ENCODE measurements around the gene ANKRD13A.
A peak's percentile ranks its signal among the peaks of the same experiment; 100 is the strongest.

Gene ANKRD13A

GRCh38 chr12:110028323-110028722 is 29.1 kb downstream of the ANKRD13A start:
- Histone ChIP-seq H3K9ac (ENCODE audit: low read length in 2 of 2) (no peak overlapping the region), H3K4me1 (ENCODE audit: control insufficient read depth, insufficient read depth, low read length) (peaks cover 5% of the 10 kb centered on the region), H3K4me3 (ENCODE audit: low read length in 2 of 2) (no peak overlapping the region), H3K27me3 (ENCODE audit: control insufficient read depth in 1 of 2, insufficient read depth in 2 of 2, low read length in 2 of 2) (no peaks in the 10 kb centered on the region), H3K36me3 (ENCODE audit: control insufficient read depth in 2 of 2, insufficient read depth in 2 of 2, low read length in 2 of 2) (peaks cover 20 to 30% of the 10 kb centered on the region in 2 donors), H3K9me3 (ENCODE audit: control insufficient read depth in 2 of 2, low read length in 2 of 2) (no peaks in the 10 kb centered on the region), H3K27ac (ENCODE audit: low read length) (no peak overlapping the region)

- Histone ChIP-seq H3K4me3 (ENCODE audit: low read length in 2 of 2) (no peak overlapping the region), H3K9ac (ENCODE audit: low read length in 2 of 2) (no peak overlapping the region), H3K27me3 (ENCODE audit: control insufficient read depth in 1 of 2, insufficient read depth in 2 of 2, low read length in 2 of 2) (no peaks in the 10 kb centered on the region), H3K36me3 (ENCODE audit: control insufficient read depth in 2 of 2, insufficient read depth in 2 of 2, low read length in 2 of 2) (peaks cover 24 to 35% of the 10 kb centered on the region in 2 donors), H3K27ac (ENCODE audit: low read length) (no peak overlapping the region), H3K9me3 (ENCODE audit: control insufficient read depth in 2 of 2, low read length in 2 of 2) (no peaks in the 10 kb centered on the region), H3K4me1 (ENCODE audit: control insufficient read depth, insufficient read depth, low read length) (no peaks in the 10 kb centered on the region)
Measured at GRCh38 chr12:110029290-110029815, 30.1 kb downstream of the ANKRD13A start.

DNA sequence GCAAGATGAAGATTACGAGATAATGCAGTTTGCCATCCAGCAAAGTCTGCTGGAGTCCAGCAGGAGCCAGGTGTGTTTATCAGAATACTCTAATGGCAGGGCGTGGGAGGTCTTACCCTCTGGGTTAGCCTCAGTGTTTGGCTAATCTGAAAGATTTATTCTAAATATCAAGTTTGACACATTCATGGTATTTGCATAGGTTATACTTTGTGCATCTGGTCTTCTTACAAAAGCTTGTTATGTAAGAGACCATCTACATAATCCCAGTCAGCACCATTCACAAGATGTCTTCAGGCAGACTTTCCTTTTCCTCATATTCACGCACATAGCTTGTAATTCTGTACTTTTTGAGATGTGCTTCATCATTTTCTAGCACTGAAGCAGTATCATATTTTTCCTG is 34.7 kb downstream of the ANKRD13A start:
- H3K4me3 ChIP-seq (ENCODE audit: low read length in 2 of 2), result no peak overlapping the region
- no peaks in the 10 kb centered on the region for H3K9me3 ChIP-seq (ENCODE audit: control insufficient read depth in 2 of 2, low read length in 2 of 2)
- H3K4me1 ChIP-seq (ENCODE audit: control insufficient read depth, insufficient read depth, low read length), result peaks cover 4% of the 10 kb centered on the region
- no peaks in the 10 kb centered on the region for H3K27me3 ChIP-seq (ENCODE audit: control insufficient read depth in 1 of 2, insufficient read depth in 2 of 2, low read length in 2 of 2)
- H3K27ac ChIP-seq (ENCODE audit: low read length), result no peak overlapping the region
- no peak overlapping the region for H3K9ac ChIP-seq (ENCODE audit: low read length in 2 of 2)
- H3K36me3 ChIP-seq (ENCODE audit: control insufficient read depth in 2 of 2, insufficient read depth in 2 of 2, low read length in 2 of 2), result peaks cover 29 to 46% of the 10 kb centered on the region in 2 donors

DNA sequence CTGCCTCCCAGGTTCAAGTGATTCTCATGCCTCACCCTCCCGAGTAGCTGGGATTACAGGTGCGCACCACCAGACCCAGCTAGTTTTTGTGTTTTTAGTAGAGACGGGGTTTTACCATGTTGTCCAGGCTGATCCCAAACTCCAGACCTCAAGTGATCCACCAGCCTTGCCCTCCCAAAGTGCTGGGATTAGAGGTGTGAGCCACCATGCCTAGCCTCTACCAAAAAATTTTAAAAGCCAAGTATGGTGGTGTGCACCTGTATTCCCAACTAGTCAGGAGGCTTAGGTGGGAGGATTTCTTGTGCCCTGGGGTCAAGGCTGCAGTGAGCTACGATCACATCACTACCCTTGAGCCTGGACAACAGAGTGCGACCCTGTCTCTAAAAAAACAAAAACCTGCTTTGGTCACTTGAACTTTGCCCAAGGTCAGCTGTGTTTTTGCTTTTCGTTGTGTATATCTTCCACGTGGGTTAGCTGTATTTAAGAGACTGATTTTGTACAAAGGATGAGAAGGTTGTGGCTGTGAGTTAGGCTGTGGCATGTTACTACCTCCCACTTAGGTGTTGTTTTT is 36.4 kb downstream of the ANKRD13A start:
- Histone ChIP-seq H3K9me3 (ENCODE audit: control insufficient read depth in 2 of 2, low read length in 2 of 2) (no peaks in the 10 kb centered on the region), H3K36me3 (ENCODE audit: control insufficient read depth in 2 of 2, insufficient read depth in 2 of 2, low read length in 2 of 2) (peaks cover 24 to 34% of the 10 kb centered on the region in 2 donors), H3K27me3 (ENCODE audit: control insufficient read depth in 1 of 2, insufficient read depth in 2 of 2, low read length in 2 of 2) (no peaks in the 10 kb centered on the region), H3K9ac (ENCODE audit: low read length in 2 of 2) (no peak overlapping the region), H3K27ac (ENCODE audit: low read length) (no peak overlapping the region), H3K4me1 (ENCODE audit: control insufficient read depth, insufficient read depth, low read length) (peaks cover 6% of the 10 kb centered on the region), H3K4me3 (ENCODE audit: low read length in 2 of 2) (no peak overlapping the region)

DNA sequence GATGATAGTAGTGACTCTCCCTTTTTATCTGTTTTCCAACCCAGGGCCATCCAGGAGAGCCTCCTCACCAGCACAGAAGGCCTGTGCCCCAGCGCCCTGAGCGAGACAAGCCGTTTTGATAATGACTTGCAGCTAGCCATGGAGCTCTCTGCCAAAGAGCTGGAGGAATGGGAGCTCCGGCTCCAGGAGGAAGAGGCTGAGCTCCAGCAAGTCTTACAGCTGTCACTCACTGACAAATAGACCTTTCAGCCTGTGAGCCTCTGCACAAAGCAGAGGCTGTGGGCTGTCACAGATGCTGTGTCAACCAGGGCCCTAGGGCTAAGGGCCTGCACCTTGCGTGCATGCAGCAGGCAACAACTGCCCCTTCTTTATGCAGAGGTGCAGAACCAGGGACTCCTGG is 38.1 kb downstream of the ANKRD13A start:
- peaks cover 28 to 35% of the 10 kb centered on the region in 2 donors for H3K36me3 ChIP-seq (ENCODE audit: control insufficient read depth in 2 of 2, insufficient read depth in 2 of 2, low read length in 2 of 2)
- H3K4me3 ChIP-seq (ENCODE audit: low read length in 2 of 2), result no peak overlapping the region
- no peak overlapping the region for H3K9ac ChIP-seq (ENCODE audit: low read length in 2 of 2)
- H3K27ac ChIP-seq (ENCODE audit: low read length), result no peak overlapping the region
- peaks cover 11% of the 10 kb centered on the region for H3K4me1 ChIP-seq (ENCODE audit: control insufficient read depth, insufficient read depth, low read length)
- H3K27me3 ChIP-seq (ENCODE audit: control insufficient read depth in 1 of 2, insufficient read depth in 2 of 2, low read length in 2 of 2), result no peaks in the 10 kb centered on the region
- H3K9me3 ChIP-seq (ENCODE audit: control insufficient read depth in 2 of 2, low read length in 2 of 2), result no peaks in the 10 kb centered on the region

- no peaks in the 10 kb centered on the region for H3K9me3 ChIP-seq (ENCODE audit: control insufficient read depth in 2 of 2, low read length in 2 of 2)
- no peak overlapping the region for H3K4me3 ChIP-seq (ENCODE audit: low read length in 2 of 2)
- H3K4me1 ChIP-seq (ENCODE audit: control insufficient read depth, insufficient read depth, low read length), result peaks cover 15% of the 10 kb centered on the region
- peak overlapping the region; percentile 8 for H3K27ac ChIP-seq (ENCODE audit: low read length)
- no peaks in the 10 kb centered on the region for H3K27me3 ChIP-seq (ENCODE audit: control insufficient read depth in 1 of 2, insufficient read depth in 2 of 2, low read length in 2 of 2)
- peaks cover 27 to 35% of the 10 kb centered on the region in 2 donors for H3K36me3 ChIP-seq (ENCODE audit: control insufficient read depth in 2 of 2, insufficient read depth in 2 of 2, low read length in 2 of 2)
- no peak overlapping the region for H3K9ac ChIP-seq (ENCODE audit: low read length in 2 of 2)
Measured at GRCh38 chr12:110038741-110039084, 39.5 kb downstream of the ANKRD13A start.

DNA sequence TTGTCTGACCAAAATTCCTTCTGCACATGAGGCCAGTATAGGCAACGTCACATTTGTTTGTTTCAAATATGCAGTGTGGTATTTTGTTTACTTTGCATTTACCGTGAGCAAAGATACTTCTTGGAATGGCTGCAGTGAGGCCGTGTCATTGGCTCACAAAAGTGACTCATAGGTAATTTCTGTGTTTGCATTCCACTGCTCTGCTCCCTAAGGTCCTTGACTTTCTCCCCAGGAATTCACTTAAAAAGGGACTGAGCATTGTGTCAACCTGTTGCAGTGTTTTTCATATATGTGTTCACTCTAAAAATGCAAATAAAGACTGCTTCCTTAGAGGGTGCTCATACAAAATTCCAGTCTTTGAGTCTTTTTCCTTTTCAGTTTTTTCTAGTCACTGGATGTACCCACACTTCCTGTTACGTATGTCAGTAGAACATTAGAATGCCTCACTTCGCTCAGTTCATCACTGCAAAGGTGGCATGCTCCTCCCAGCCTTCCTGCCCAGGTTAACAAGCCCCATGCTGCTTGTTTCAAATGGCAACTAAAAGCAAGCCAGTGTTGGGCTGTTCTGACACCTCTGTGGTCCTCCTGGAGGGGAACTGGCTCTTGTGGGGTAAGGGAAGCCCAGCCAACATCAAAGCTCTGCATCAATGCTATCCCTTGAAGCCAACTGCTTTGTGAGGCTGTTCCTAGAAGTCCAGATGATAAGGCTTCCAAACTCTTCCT is 40.0 kb downstream of the ANKRD13A start:
- H3K27ac ChIP-seq (ENCODE audit: low read length), result peak overlapping the region; percentile 8
- no peaks in the 10 kb centered on the region for H3K27me3 ChIP-seq (ENCODE audit: control insufficient read depth in 1 of 2, insufficient read depth in 2 of 2, low read length in 2 of 2)
- H3K4me3 ChIP-seq (ENCODE audit: low read length in 2 of 2), result no peak overlapping the region
- H3K9ac ChIP-seq (ENCODE audit: low read length in 2 of 2), result peak overlapping the region in 1 of 2 donors; percentile 2
- no peaks in the 10 kb centered on the region for H3K9me3 ChIP-seq (ENCODE audit: control insufficient read depth in 2 of 2, low read length in 2 of 2)
- peaks cover 22 to 31% of the 10 kb centered on the region in 2 donors for H3K36me3 ChIP-seq (ENCODE audit: control insufficient read depth in 2 of 2, insufficient read depth in 2 of 2, low read length in 2 of 2)
- peaks cover 15% of the 10 kb centered on the region for H3K4me1 ChIP-seq (ENCODE audit: control insufficient read depth, insufficient read depth, low read length)

- Histone ChIP-seq H3K9ac (ENCODE audit: low read length in 2 of 2) (no peak overlapping the region), H3K4me1 (ENCODE audit: control insufficient read depth, insufficient read depth, low read length) (peaks cover 25% of the 10 kb centered on the region), H3K36me3 (ENCODE audit: control insufficient read depth in 2 of 2, insufficient read depth in 2 of 2, low read length in 2 of 2) (peaks cover 7 to 12% of the 10 kb centered on the region in 2 donors), H3K9me3 (ENCODE audit: control insufficient read depth in 2 of 2, low read length in 2 of 2) (no peaks in the 10 kb centered on the region), H3K27me3 (ENCODE audit: control insufficient read depth in 1 of 2, insufficient read depth in 2 of 2, low read length in 2 of 2) (no peaks in the 10 kb centered on the region), H3K27ac (ENCODE audit: low read length) (no peak overlapping the region), H3K4me3 (ENCODE audit: low read length in 2 of 2) (no peak overlapping the region)
Measured at GRCh38 chr12:110042264-110042663, 43.0 kb downstream of the ANKRD13A start.

- Histone ChIP-seq H3K9ac (ENCODE audit: low read length in 2 of 2) (no peak overlapping the region), H3K4me3 (ENCODE audit: low read length in 2 of 2) (no peak overlapping the region), H3K4me1 (ENCODE audit: control insufficient read depth, insufficient read depth, low read length) (peaks cover 28% of the 10 kb centered on the region), H3K9me3 (ENCODE audit: control insufficient read depth in 2 of 2, low read length in 2 of 2) (no peaks in the 10 kb centered on the region), H3K27ac (ENCODE audit: low read length) (no peak overlapping the region), H3K27me3 (ENCODE audit: control insufficient read depth in 1 of 2, insufficient read depth in 2 of 2, low read length in 2 of 2) (no peaks in the 10 kb centered on the region), H3K36me3 (ENCODE audit: control insufficient read depth in 2 of 2, insufficient read depth in 2 of 2, low read length in 2 of 2) (peaks cover 1 to 6% of the 10 kb centered on the region in 2 donors)
Measured at GRCh38 chr12:110046451-110047187, 47.4 kb downstream of the ANKRD13A start.

GRCh38 chr12:110047297-110047940 is 48.2 kb downstream of the ANKRD13A start:
- peaks cover 0 to 2% of the 10 kb centered on the region in 2 donors for H3K36me3 ChIP-seq (ENCODE audit: control insufficient read depth in 2 of 2, insufficient read depth in 2 of 2, low read length in 2 of 2)
- H3K27ac ChIP-seq (ENCODE audit: low read length), result peak overlapping the region; percentile 49
- no peaks in the 10 kb centered on the region for H3K27me3 ChIP-seq (ENCODE audit: control insufficient read depth in 1 of 2, insufficient read depth in 2 of 2, low read length in 2 of 2)
- no peaks in the 10 kb centered on the region for H3K9me3 ChIP-seq (ENCODE audit: control insufficient read depth in 2 of 2, low read length in 2 of 2)
- H3K9ac ChIP-seq (ENCODE audit: low read length in 2 of 2), result peak overlapping the region; percentile 57 to 81
- H3K4me1 ChIP-seq (ENCODE audit: control insufficient read depth, insufficient read depth, low read length), result peaks cover 27% of the 10 kb centered on the region
- peak overlapping the region; percentile 82 to 92 for H3K4me3 ChIP-seq (ENCODE audit: low read length in 2 of 2)
